ENCODE results near the gene GPHN. TPM values are rescaled to one million over a fixed set of nuclear protein-coding genes. Genes with fewer than 3 reads are reported as not detected.
A peak's percentile ranks its signal among the peaks of the same experiment; 100 is the strongest.

GPHN gene
- total RNA-seq, 1 experiment from 2014 or later, result 34.9 TPM

DNA sequence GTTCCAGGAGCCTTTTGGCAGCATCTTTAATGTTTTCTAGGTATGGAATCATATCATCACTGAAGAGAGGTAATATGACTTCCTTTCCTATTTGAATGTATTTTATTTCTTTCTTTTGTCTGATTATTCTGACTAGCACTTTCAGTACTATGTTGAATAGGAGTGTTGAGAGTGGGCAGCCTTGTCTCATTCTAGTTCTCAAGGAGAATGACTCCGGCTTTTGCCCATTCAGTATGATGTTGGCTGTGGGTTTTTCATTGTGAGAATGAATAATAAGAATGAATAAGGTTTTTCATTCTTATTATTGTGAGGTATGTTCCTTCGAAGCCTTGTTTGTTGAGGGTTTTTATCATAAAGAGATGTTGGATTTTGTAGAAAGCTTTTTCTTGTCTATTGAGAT lies 98.9 kb downstream of the GPHN start:
- Mint-ChIP-seq H3K4me1 (ENCODE audit: low read depth, unreplicated experiment) (peaks cover 8% of the 10 kb centered on the region), H3K27me3 (ENCODE audit: unreplicated experiment) (no peaks in the 10 kb centered on the region), H3K27ac (ENCODE audit: unreplicated experiment) (no peak overlapping the region), H3K36me3 (ENCODE audit: insufficient read depth, unreplicated experiment) (no peaks in the 10 kb centered on the region), H3K9me3 (ENCODE audit: low read depth, unreplicated experiment) (peaks cover 2% of the 10 kb centered on the region), H3K4me3 (ENCODE audit: low read depth, unreplicated experiment) (no peak overlapping the region)
- intact Hi-C loops (cut with micrococcal nuclease; ENCODE audit: unreplicated experiment), result no loop called here
- CTCF ChIA-PET, result no interaction called here
- no TSS peak for BruUV-seq (replicated peaks)
- no peak for DNase-seq
- TF ChIP-seq, protein P1, sequence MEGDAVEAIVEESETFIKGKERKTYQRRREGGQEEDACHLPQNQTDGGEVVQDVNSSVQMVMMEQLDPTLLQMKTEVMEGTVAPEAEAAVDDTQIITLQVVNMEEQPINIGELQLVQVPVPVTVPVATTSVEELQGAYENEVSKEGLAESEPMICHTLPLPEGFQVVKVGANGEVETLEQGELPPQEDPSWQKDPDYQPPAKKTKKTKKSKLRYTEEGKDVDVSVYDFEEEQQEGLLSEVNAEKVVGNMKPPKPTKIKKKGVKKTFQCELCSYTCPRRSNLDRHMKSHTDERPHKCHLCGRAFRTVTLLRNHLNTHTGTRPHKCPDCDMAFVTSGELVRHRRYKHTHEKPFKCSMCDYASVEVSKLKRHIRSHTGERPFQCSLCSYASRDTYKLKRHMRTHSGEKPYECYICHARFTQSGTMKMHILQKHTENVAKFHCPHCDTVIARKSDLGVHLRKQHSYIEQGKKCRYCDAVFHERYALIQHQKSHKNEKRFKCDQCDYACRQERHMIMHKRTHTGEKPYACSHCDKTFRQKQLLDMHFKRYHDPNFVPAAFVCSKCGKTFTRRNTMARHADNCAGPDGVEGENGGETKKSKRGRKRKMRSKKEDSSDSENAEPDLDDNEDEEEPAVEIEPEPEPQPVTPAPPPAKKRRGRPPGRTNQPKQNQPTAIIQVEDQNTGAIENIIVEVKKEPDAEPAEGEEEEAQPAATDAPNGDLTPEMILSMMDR (IDR thresholded peaks at IDR 0.05; ENCODE audit: unreplicated experiment), result no peak

DNA sequence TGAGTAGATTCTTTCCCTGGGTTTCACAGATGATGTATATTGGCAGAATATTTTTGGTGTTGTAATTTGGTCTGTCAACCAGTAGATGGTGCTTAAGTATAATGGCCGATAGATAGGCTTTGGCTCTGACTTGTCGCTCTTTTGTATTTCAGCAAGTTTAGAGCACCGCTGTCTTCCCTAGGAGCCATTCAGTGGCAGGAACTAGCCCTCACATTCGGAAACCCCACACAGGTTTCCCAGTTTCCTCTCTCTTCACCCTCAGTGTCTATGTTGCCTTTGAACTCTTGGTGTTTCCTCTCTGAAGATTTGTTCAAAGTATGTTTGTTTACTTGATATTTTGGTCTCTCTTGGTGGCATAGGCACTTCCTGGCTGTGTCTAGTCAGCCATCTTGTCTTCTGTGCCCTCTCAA lies 102.2 kb downstream of the GPHN start:
- Mint-ChIP-seq H3K36me3 (ENCODE audit: insufficient read depth, unreplicated experiment) (no peaks in the 10 kb centered on the region), H3K4me1 (ENCODE audit: low read depth, unreplicated experiment) (no peaks in the 10 kb centered on the region), H3K9me3 (ENCODE audit: low read depth, unreplicated experiment) (peaks cover 2% of the 10 kb centered on the region), H3K27me3 (ENCODE audit: unreplicated experiment) (no peaks in the 10 kb centered on the region), H3K4me3 (ENCODE audit: low read depth, unreplicated experiment) (no peak overlapping the region), H3K27ac (ENCODE audit: unreplicated experiment) (no peak overlapping the region)
- BruUV-seq (replicated peaks), result no TSS peak
- TF ChIP-seq, protein P1 (IDR thresholded peaks at IDR 0.05; ENCODE audit: unreplicated experiment), result peak; percentile 20
- CTCF ChIA-PET, result no interaction called here
- no peak for DNase-seq
- intact Hi-C loops (cut with micrococcal nuclease; ENCODE audit: unreplicated experiment), result no loop called here

DNA sequence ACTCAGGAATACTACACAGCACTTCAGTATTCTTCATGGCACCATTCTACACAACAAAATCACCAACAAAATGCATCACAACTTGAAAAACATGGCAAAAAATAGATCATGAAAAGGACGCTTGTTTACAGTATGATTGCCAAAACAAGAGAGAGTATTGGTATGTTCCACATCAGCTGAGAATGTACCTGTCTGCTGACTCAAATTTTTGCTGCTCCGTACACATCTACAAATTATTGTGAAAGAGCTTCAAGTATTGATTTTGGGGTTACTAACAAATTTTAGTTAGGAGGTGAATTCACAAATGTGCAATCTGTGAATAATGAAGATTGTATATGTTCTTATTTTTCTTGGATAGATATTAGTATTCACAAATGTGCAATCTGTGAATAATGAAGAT lies 105.4 kb downstream of the GPHN start:
- no TSS peak for BruUV-seq (replicated peaks)
- Mint-ChIP-seq H3K9me3 (ENCODE audit: low read depth, unreplicated experiment) (peaks cover 4% of the 10 kb centered on the region), H3K36me3 (ENCODE audit: insufficient read depth, unreplicated experiment) (no peaks in the 10 kb centered on the region), H3K27ac (ENCODE audit: unreplicated experiment) (no peak overlapping the region), H3K27me3 (ENCODE audit: unreplicated experiment) (no peaks in the 10 kb centered on the region), H3K4me3 (ENCODE audit: low read depth, unreplicated experiment) (no peak overlapping the region), H3K4me1 (ENCODE audit: low read depth, unreplicated experiment) (no peaks in the 10 kb centered on the region)
- DNase-seq, result no peak
- intact Hi-C loops (cut with micrococcal nuclease; ENCODE audit: unreplicated experiment), result no loop called here
- CTCF ChIA-PET, result no interaction called here
- TF ChIP-seq, protein P1 (IDR thresholded peaks at IDR 0.05; ENCODE audit: unreplicated experiment), result no peak

DNA sequence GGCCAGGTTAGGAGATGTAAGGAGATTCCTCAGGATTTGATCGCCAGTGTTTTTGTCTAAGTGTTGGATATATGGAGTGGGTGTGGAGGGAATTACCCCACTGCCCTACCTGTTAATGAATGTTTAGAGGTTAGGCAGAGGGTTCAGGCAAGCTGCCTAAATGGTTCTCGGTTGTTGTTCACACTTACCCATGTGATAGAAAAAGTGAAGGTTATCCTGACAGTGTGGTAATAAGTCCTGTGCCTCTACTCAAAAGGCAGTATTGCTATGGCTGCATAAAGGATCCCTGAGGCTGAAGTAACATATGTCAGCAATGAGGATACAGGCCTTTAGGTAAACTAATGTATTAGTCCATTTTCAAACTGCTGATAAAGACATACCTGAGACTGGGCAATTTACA lies 112.0 kb downstream of the GPHN start:
- Mint-ChIP-seq H3K27me3 (ENCODE audit: unreplicated experiment) (no peaks in the 10 kb centered on the region), H3K36me3 (ENCODE audit: insufficient read depth, unreplicated experiment) (no peaks in the 10 kb centered on the region), H3K27ac (ENCODE audit: unreplicated experiment) (no peak overlapping the region), H3K4me1 (ENCODE audit: low read depth, unreplicated experiment) (peaks cover under 1% of the 10 kb centered on the region), H3K9me3 (ENCODE audit: low read depth, unreplicated experiment) (peaks cover 8% of the 10 kb centered on the region), H3K4me3 (ENCODE audit: low read depth, unreplicated experiment) (no peak overlapping the region)
- TF ChIP-seq, protein P1 (IDR thresholded peaks at IDR 0.05; ENCODE audit: unreplicated experiment), result no peak
- intact Hi-C loops (cut with micrococcal nuclease; ENCODE audit: unreplicated experiment), result loop anchor here (10.0 kb wide), 1 partner anchor 205 kb away; no protein-coding TSS in a partner anchor
- CTCF ChIA-PET, result no interaction called here
- no peak for DNase-seq
- no TSS peak for BruUV-seq (replicated peaks)

Measured in Calu3 (cell line).